HG03139 (cell line): Measurements from ENCODE around the gene VAMP2.
A peak's percentile ranks its signal among the peaks of the same experiment; 100 is the strongest.

Source experiments
- ATAC-seq: cut with Tn5 transposase; IDR thresholded peaks from one replicate; pipeline ENCODE4 v1.9.1; 2021; ENCODE audit not compliant: unreplicated experiment

Gene VAMP2

GRCh38 chr17:8162233-8162996 lies at the start of gene VAMP2:
TSS of gene VAMP2 (minus strand) at chr17:8162948. CDS start at chr17:8162879, 69 bp downstream.
- ATAC-seq, result no peak

GRCh38 chr17:8210761-8211458 lies 48.2 kb upstream of the VAMP2 start:
- ATAC-seq, result no peak

GRCh38 chr17:8209907-8210760 lies 47.4 kb upstream of the VAMP2 start, which contains the start of gene AURKB:
TSS of gene AURKB (minus strand) at chr17:8210575. CDS start at chr17:8210224, 351 bp downstream.
- peak; percentile 87 for ATAC-seq

GRCh38 chr17:8206536-8206935 lies 43.8 kb upstream of the VAMP2 start:
- ATAC-seq, result no peak

- no peak for ATAC-seq
Measured at GRCh38 chr17:8204761-8205555, 42.2 kb upstream of the VAMP2 start.

GRCh38 chr17:8192070-8192815 lies 29.5 kb upstream of the VAMP2 start:
- ATAC-seq, result no peak

GRCh38 chr17:8190506-8190905 lies 27.8 kb upstream of the VAMP2 start:
- ATAC-seq, result no peak

- peak; percentile 37 for ATAC-seq
Measured at GRCh38 chr17:8189711-8190477, 27.1 kb upstream of the VAMP2 start, which contains the start of gene BORCS6. TSS of gene BORCS6 (minus strand) at chr17:8190180. CDS start at chr17:8190140, 40 bp downstream.

- no peak for ATAC-seq
Measured at GRCh38 chr17:8189041-8189710, 26.4 kb upstream of the VAMP2 start.

GRCh38 chr17:8188263-8188839 lies 25.6 kb upstream of the VAMP2 start:
- ATAC-seq, result no peak

- ATAC-seq, result no peak
Measured at GRCh38 chr17:8187517-8188262, 24.9 kb upstream of the VAMP2 start.

- ATAC-seq, result no peak
Measured at GRCh38 chr17:8186787-8187516, 24.2 kb upstream of the VAMP2 start.

GRCh38 chr17:8186446-8186786 lies 23.7 kb upstream of the VAMP2 start:
- no peak for ATAC-seq

- ATAC-seq, result no peak
Measured at GRCh38 chr17:8185582-8186445, 23.1 kb upstream of the VAMP2 start.

GRCh38 chr17:8176998-8177731 lies 14.4 kb upstream of the VAMP2 start:
- ATAC-seq, result no peak
